AG04449 (cell line): ENCODE data around the gene FAM217B.

ENCODE experiments used
- CTCF ChIA-PET: fragments of 350-600 bp; formaldehyde crosslinking; extraction: SDS; loops from one replicate; lab custom pipeline; 2021; ENCODE audit warnings: antibody characterized with exemption; lab: Yijun Ruan, JAX
- POLR2A ChIA-PET: fragments of 400-600, 350-600 bp; formaldehyde crosslinking; extraction: SDS; loops from one replicate; lab custom pipeline; 2020; ENCODE audit warnings: antibody characterized with exemption, inconsistent platforms; lab: Yijun Ruan, JAX
- DNase-seq: peaks from one replicate; pipeline ENCODE4 v3.0.0-alpha.2; 2010; ENCODE audit warnings: low read depth, low spot score
- H3K4me3 ChIP-seq: 2 replicates; pipeline ENCODE4 v1.5.1; 2011; ENCODE audit warnings: low read depth, mild to moderate bottlenecking, control low read depth, low read length
- CTCF ChIP-seq: IDR thresholded peaks from one replicate; pipeline ENCODE4 v1.5.1; 2011; ENCODE audit warnings: mild to moderate bottlenecking, moderate library complexity, low read length, control low read depth, inconsistent platforms; ENCODE audit not compliant: insufficient read depth; ENCODE audit errors: missing control alignments

The FAM217B gene

DNA sequence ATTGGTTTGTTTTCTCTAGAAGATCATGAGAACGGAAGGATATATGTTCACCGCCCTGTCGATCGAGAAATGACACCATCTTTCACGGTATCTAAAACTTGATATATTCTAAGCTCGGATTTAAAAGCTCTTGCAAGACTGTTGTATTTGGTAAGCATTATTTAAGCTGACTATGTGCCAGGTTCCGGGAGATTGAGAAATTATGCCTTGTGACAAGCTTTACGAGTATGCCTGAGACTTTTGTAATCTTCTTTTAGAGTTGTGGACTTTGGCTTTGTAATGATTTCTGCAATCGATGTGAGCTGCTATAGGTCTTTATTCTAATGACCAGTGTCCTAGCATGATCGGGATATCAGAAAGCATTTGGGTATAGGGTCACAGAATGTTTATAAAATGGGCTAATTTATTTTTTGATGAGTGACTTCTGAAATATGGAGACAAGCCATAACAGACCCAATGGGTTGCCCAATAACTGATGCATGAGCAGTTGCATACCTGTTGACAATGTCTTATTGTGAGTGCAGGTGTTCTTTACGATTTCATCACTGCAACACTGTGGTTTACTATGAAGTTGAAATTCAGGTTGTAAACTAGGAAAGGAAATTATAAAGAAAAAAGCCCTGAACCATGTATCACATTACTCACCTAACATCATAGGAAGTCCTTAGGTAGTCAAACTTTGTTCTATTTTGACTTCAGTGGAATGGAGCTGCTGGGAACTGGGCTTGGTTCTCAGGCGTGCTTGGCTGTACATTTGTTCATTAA lies 32.0 kb downstream of the FAM217B start:
- DNase-seq = no peak
- ChIA-PET POLR2A (no interaction called here), CTCF (interaction anchor here (0.6 to 1.4 kb wide), 3 partner anchors 17 to 25 kb away, joined by 3 read pairs; no protein-coding TSS in a partner anchor)
- no peak for TF ChIP-seq CTCF
- H3K4me3 ChIP-seq = no peak overlapping the region

- H3K4me3 ChIP-seq = no peak overlapping the region
- no peak for DNase-seq
- POLR2A ChIA-PET = no interaction called here
- no peak for TF ChIP-seq CTCF
- CTCF ChIA-PET = no interaction called here
Measured at GRCh38 chr20:59976156-59976782, 36.1 kb downstream of the FAM217B start.

DNA sequence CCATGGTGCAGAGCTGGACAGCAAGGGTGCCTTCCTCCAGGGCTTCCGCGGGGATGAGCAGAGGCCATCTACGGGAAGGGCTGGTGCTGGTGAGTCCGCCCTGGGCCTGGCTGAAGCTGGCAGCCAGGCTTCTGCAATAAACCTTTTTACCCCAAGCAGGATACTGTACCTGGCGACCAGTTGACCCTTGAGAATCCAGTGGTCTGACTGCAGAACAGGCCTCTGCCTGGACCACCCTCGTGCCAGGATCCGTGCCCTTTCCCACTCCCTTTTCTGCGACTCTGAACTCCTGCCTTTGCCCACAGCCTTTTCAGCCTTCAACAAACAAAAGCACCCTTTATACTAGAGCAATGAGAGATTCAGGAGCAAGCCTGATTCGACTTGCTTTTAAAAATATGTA lies 36.9 kb downstream of the FAM217B start:
- POLR2A ChIA-PET = no interaction called here
- CTCF ChIA-PET = no interaction called here
- no peak for TF ChIP-seq CTCF
- DNase-seq = no peak
- no peak overlapping the region for H3K4me3 ChIP-seq

- ChIA-PET POLR2A (no interaction called here), CTCF (no interaction called here)
- no peak for TF ChIP-seq CTCF
- H3K4me3 ChIP-seq = no peak overlapping the region
- no peak for DNase-seq
Measured at GRCh38 chr20:59983076-59983475, 42.9 kb downstream of the FAM217B start.

DNA sequence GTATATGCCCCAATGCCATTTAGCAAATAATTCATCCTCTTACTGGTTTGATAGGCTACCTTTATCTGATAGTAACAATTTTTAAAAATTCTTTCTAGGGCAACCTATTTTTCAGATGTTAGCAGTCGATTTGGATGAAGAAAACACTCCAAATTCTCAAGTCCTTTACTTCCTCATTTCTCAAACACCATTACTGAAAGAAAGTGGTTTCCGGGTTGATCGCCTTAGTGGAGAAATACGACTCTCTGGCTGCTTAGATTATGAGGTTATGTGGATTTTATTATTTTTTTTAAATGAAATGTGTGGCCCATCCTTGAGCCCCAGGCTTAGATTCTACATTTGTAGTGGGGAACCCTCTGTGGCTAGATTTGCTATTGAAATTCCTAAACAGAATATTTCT lies 44.4 kb downstream of the FAM217B start:
- ChIA-PET POLR2A (no interaction called here), CTCF (no interaction called here)
- DNase-seq = no peak
- no peak overlapping the region for H3K4me3 ChIP-seq
- no peak for TF ChIP-seq CTCF

DNA sequence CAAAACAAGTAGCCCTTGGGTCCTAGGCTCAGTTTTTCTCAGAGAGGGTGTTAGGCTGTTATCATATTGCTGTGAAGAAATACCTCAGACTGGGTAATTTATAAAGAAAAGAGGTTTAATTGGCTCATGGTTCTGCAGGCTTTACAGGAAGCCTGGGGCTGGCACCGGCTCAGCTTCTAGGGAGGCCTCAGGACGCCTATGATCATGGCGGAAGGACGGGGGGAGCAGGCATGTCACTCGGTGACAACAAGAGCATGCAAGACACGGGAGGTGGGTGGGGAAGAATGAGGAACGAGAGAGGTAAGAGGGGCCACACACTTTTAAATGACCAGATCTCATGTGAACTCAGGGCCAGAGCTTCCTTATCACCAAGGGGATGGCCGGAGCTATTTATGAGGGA lies 45.0 kb downstream of the FAM217B start:
- H3K4me3 ChIP-seq = no peak overlapping the region
- ChIA-PET CTCF (no interaction called here), POLR2A (no interaction called here)
- no peak for DNase-seq
- TF ChIP-seq CTCF = no peak
